ENCODE measurements around the gene ZNF710. TPM values are rescaled to one million over a fixed set of nuclear protein-coding genes. Genes with fewer than 3 reads are reported as not detected.

ZNF710 gene
- total RNA-seq, 1 experiment from 2014 or later: 40.7 TPM

DNA sequence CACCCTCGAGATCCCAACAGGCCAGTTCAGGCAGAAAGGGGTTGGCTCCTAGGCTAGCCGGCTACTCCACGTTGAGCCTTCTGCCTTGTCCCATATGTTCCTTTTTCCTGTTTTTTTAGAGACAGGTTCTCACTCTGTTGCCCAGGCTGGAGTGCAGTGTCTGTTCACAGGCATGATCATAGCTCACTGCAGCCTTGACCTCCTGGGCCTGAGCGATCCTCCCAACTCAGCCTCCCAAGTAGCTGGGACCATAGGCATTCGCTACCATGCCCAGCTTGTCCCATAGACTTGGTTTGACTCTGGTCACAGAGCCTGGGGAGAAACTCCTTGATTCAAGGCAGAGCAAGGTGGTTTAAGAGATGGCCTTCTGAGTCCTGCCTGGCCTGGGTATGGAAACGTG is 32.3 kb downstream of the ZNF710 start:
- H4K20me1 ChIP-seq (ENCODE audit: control insufficient read depth, insufficient read depth, insufficient read length): peaks cover 1% of the 10 kb centered on the region
- H3K23ac ChIP-seq (ENCODE audit: insufficient read length, low read depth, low read length): no peak overlapping the region
- H3K4me3 Mint-ChIP-seq: no peak overlapping the region
- no peak overlapping the region for H2AFZ ChIP-seq (ENCODE audit: low read length)
- no peak overlapping the region for H2BK15ac ChIP-seq (ENCODE audit: low read depth, low read length)
- H3K23me2 ChIP-seq (ENCODE audit: insufficient read length, low read depth, low read length, poor library complexity, severe bottlenecking): no peaks in the 10 kb centered on the region
- no peak overlapping the region for H2BK120ac ChIP-seq (ENCODE audit: low read depth, low read length, poor library complexity, severe bottlenecking)
- H3K27me3 Mint-ChIP-seq (ENCODE audit: low read depth): no peaks in the 10 kb centered on the region; the same call in 1 of the 2 replicates
- no peaks in the 10 kb centered on the region; the same call in 1 of the 2 replicates for H3K27me3 ChIP-seq (ENCODE audit: insufficient read depth, low read length)
- no peak overlapping the region for H3K56ac ChIP-seq (ENCODE audit: insufficient read length, low read depth, low read length)
- H3K36me3 Mint-ChIP-seq (ENCODE audit: insufficient read depth in 1 of 3, low read depth in 3 of 3): peaks cover 0 to 2% (median 2%) of the 10 kb centered on the region in 3 experiments; a peak in 3 of 7 replicates
- H3K9me3 Mint-ChIP-seq: no peaks in the 10 kb centered on the region
- WGBS (ENCODE audit: extremely low coverage, insufficient read length, low lambda C conversion rate): no CpG with 5 or more reads among the region's 6 CpGs
- no peak overlapping the region for H3K4ac ChIP-seq (ENCODE audit: low read depth, low read length)
- peaks cover 46 to 55% of the 10 kb centered on the region in 2 experiments for H3K4me1 Mint-ChIP-seq
- H3K18ac ChIP-seq (ENCODE audit: insufficient read length, low read depth, low read length): peak overlapping the region; percentile 17
- H3K27ac ChIP-seq (ENCODE audit: insufficient read length, low read depth, low read length): no peak overlapping the region
- H2BK12ac ChIP-seq (ENCODE audit: insufficient read length, low read depth, low read length): no peak overlapping the region
- H3K27ac Mint-ChIP-seq: no peak overlapping the region
- H2BK20ac ChIP-seq (ENCODE audit: low read depth, low read length, poor library complexity, severe bottlenecking): no peak overlapping the region
- H3K4me2 ChIP-seq (ENCODE audit: insufficient read depth, insufficient read length, low read length): no peak overlapping the region
- TF ChIP-seq CTCF (conservative IDR thresholded peaks at IDR 0.05): no peak
- no peak for DNase-seq
- no peaks in the 10 kb centered on the region for H3K79me1 ChIP-seq (ENCODE audit: insufficient read depth, low read depth, low read length, poor library complexity, severe bottlenecking)
- H4K91ac ChIP-seq (ENCODE audit: insufficient read length, low read depth, low read length): peak overlapping the region; percentile 78
- no peaks in the 10 kb centered on the region for H3K9me3 ChIP-seq (ENCODE audit: control insufficient read depth, low read depth, low read length)
- no peak overlapping the region for H4K5ac ChIP-seq (ENCODE audit: insufficient read length, low read depth, low read length)
- H3K4me1 ChIP-seq (ENCODE audit: insufficient read depth, low read length): peaks cover 15% of the 10 kb centered on the region; the same call in 1 of the 2 replicates
- H2AK5ac ChIP-seq (ENCODE audit: insufficient read length, low read length): no peak overlapping the region
- no peak overlapping the region for H3K9ac ChIP-seq (ENCODE audit: extremely low read depth, insufficient read length, low read length)
- no peak overlapping the region for H2BK5ac ChIP-seq (ENCODE audit: insufficient read length, low read length)
- no peak overlapping the region; the same call in 1 of the 2 replicates for H3K14ac ChIP-seq (ENCODE audit: insufficient read depth, low read length)
- no peak overlapping the region for H3T11ph ChIP-seq (ENCODE audit: low read length)
- 0 out of 2 replicates have a peak, but pooled peaks cover 3% of the 10 kb centered on the region for H3K79me2 ChIP-seq (ENCODE audit: insufficient read depth, low read length)
- H4K8ac ChIP-seq (replicated peaks; ENCODE audit: insufficient read length, low read depth, low read length): no peak overlapping the region
